HepG2 (cell line): ENCODE results near the gene IGLL1. TPM values are rescaled to one million over a fixed set of nuclear protein-coding genes. Genes with fewer than 3 reads are reported as not detected.

ENCODE experiments used
- ARID5B ChIP-seq: IDR thresholded peaks from 2 replicates; pipeline ENCODE4 v1.4.0; 2020; ENCODE audit warnings: mild to moderate bottlenecking, missing genetic modification reagents
- ZNF687 ChIP-seq: sonication (generic); formaldehyde crosslinking; IDR thresholded peaks from 2 replicates; pipeline ENCODE4 v1.5.1; 2020; ENCODE audit warnings: mild to moderate bottlenecking, missing genetic modification reagents, moderate library complexity
- polyA plus RNA-seq, 8 experiments: library from polyadenylated mRNA; depleted of rRNA in 3 of 8; stranded (reverse) in 7 of 8; unstranded in 1 of 8; fragments of >200 nt; fragmentation: Illumina TruSeq in 4 of 8; extraction: Trizol in 4 of 8; gene quantifications; 2 replicates each; pipeline versions ENCODE4 v1.2.1 to v1.2.3, GENCODE V29; 2011 to 2016; ENCODE audit warnings: low read depth in 4 of 8, missing spikeins in 1 of 8, mixed read lengths in 1 of 8; ENCODE audit not compliant: insufficient read depth in 1 of 8
- total RNA-seq, 5 experiments: library from RNA; depleted of rRNA; stranded (reverse); fragments of >200 nt; fragmentation: Illumina TruSeq; extraction: Trizol; gene quantifications; 2 replicates each; pipeline ENCODE4 v1.2.3, GENCODE V29; 2016; ENCODE audit warnings: low read depth in 1 of 5

IGLL1 gene
- total and polyA plus RNA-seq, 2 of the 13 experiments (the other 11 are each of a cell fraction or from before 2014, with no cell fraction given) = not detected

- TF ChIP-seq ZNF687 (CRISPR knock-in tag) (peak; percentile 21; the same call in 1 of the 2 replicates), ARID5B (CRISPR knock-in tag) (0 out of 2 replicates have a peak, but pooled peaks have one; percentile 14)
Measured at GRCh38 chr22:23608583-23608982, 28.5 kb upstream of the IGLL1 start (continued).
